ENCODE data around the gene RCCD1.
"Not testable (repeated sequence)": the region's sequence is repeated elsewhere in the genome, so short reads cannot be mapped to it uniquely, and the experiment has no call there.

Gene RCCD1

GRCh38 chr15:90918034-90918788 lies 36.5 kb upstream of the RCCD1 start:
- no peak for DNase-seq (ENCODE audit: low read depth in 2 of 2)

GRCh38 chr15:90918835-90919234 lies 35.8 kb upstream of the RCCD1 start:
- DNase-seq (ENCODE audit: low read depth in 2 of 2) = no peak

GRCh38 chr15:90921887-90922286 lies 32.8 kb upstream of the RCCD1 start:
- DNase-seq (ENCODE audit: low read depth in 2 of 2) = no peak

- DNase-seq (ENCODE audit: low read depth in 2 of 2) = not testable (repeated sequence)
These were observed 31.9 kb upstream of the RCCD1 start for GRCh38 chr15:90922712-90923322.

GRCh38 chr15:90924375-90924774 lies 30.3 kb upstream of the RCCD1 start:
- no peak for DNase-seq (ENCODE audit: low read depth in 2 of 2)

GRCh38 chr15:90926766-90927165 lies 27.9 kb upstream of the RCCD1 start:
- not testable (repeated sequence) for DNase-seq (ENCODE audit: low read depth in 2 of 2)

GRCh38 chr15:90928106-90928505 lies 26.6 kb upstream of the RCCD1 start:
- DNase-seq (ENCODE audit: low read depth in 2 of 2) = not testable (repeated sequence)

- DNase-seq (ENCODE audit: low read depth in 2 of 2) = no peak
These were observed 25.3 kb upstream of the RCCD1 start for GRCh38 chr15:90929246-90930019.

- no peak for DNase-seq (ENCODE audit: low read depth in 2 of 2)
These were observed 23.7 kb upstream of the RCCD1 start for GRCh38 chr15:90930861-90931574.

- DNase-seq (ENCODE audit: low read depth in 2 of 2) = no peak
These were observed 23.2 kb upstream of the RCCD1 start for GRCh38 chr15:90931575-90931827.

- peak; percentile 90 to 94 for DNase-seq (ENCODE audit: low read depth in 2 of 2)
These were observed 22.6 kb upstream of the RCCD1 start, which contains the start of gene HDDC3 for GRCh38 chr15:90931828-90932659. TSS of gene HDDC3 (minus strand) at chr15:90932549. CDS start at chr15:90932540, 9 bp downstream.

GRCh38 chr15:90932660-90932991 lies 22.1 kb upstream of the RCCD1 start:
- DNase-seq (ENCODE audit: low read depth in 2 of 2) = no peak

GRCh38 chr15:90933301-90933700 lies 21.4 kb upstream of the RCCD1 start:
- no peak for DNase-seq (ENCODE audit: low read depth in 2 of 2)

GRCh38 chr15:90934256-90934948 lies 20.3 kb upstream of the RCCD1 start:
- DNase-seq (ENCODE audit: low read depth in 2 of 2) = peak; percentile 84

GRCh38 chr15:90934949-90935751 lies 19.5 kb upstream of the RCCD1 start, which contains the start of gene UNC45A:
TSS of gene UNC45A (plus strand) at chr15:90935285. CDS start at chr15:90935325, 40 bp downstream.
- DNase-seq (ENCODE audit: low read depth in 2 of 2) = peak; percentile 97

GRCh38 chr15:90936823-90937222 lies 17.9 kb upstream of the RCCD1 start:
- DNase-seq (ENCODE audit: low read depth in 2 of 2) = no peak

- DNase-seq (ENCODE audit: low read depth in 2 of 2) = no peak
These were observed 16.4 kb upstream of the RCCD1 start for GRCh38 chr15:90938261-90938660.

GRCh38 chr15:90939756-90940155 lies 14.9 kb upstream of the RCCD1 start:
- no peak for DNase-seq (ENCODE audit: low read depth in 2 of 2)

- no peak for DNase-seq (ENCODE audit: low read depth in 2 of 2)
These were observed 13.6 kb upstream of the RCCD1 start for GRCh38 chr15:90941038-90941437.

All from stimulated activated CD4-positive, alpha-beta T cell treated with anti-CD3 and anti-CD28 coated beads, Interleukin-4, amount 100 ng/mL, for 48 hours (primary cell).